ENCODE data around the gene DOK7.

The DOK7 gene

DNA sequence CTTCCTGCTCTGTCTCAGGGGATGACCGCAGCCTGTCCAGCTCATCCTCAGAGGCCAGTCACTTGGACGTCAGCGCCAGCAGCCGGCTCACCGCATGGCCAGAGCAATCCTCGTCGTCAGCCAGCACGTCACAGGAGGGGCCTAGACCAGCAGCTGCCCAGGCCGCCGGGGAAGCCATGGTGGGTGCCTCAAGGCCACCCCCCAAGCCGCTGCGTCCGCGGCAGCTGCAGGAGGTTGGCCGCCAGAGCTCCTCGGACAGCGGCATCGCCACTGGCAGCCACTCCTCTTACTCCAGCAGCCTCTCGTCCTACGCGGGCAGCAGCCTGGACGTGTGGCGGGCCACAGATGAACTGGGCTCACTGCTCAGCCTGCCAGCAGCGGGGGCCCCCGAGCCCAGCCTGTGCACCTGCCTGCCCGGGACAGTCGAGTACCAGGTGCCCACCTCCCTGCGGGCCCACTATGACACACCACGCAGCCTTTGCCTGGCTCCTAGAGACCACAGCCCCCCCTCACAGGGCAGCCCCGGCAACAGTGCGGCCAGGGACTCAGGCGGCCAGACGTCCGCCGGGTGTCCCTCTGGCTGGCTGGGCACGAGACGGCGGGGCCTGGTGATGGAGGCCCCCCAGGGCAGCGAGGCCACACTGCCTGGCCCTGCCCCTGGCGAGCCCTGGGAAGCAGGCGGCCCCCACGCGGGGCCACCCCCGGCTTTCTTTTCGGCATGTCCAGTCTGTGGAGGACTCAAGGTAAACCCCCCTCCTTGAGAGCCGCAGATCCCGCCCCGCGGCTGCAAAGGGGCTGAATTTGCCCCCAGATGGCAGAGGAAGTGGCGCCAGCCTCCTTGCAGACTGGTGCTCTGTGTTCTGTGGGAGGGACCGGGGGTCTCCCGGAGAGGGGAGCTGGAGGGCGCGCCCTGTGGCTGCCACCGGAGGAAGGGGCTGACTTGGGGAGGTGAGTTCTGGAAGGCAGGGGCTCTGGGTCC is 29.9 kb downstream of the DOK7 start:
- DNase-seq: no peak

DNA sequence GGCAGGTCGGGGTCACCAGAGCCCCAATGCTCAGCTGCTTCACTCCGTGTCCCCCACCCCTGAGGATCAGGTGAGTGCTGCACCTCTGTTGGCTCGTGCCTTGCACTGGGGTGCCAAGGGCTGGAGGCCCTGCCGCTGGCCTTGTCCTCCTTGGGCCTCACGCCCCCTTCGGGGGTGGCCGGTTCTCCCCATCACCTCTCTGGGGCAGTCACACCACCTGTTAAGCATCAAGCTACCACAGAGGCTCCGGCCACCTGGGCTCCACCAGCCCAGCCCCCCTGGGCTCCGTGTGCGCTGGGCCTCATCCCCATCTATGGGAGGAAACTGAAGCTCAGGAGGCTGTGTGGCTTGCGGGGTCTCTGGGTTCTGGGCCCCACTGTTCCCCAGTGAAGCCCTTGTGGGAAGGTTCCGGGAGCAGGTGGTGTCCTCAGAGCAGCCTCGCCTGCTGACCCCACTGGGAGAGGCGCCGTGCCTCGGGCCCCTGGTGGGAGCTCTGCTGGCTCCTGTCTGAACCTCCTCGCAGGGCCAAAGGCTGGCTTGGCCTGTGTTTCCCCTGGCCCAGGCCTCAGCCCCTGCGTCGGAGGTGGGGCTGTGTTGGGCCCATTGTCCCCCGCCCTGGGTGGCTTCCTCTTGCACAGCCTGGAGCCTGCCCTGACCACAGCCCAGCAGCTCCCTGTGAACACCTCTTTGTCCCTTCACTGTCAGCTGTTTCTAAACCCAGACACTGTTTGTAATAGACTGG is 30.8 kb downstream of the DOK7 start:
- no peak for DNase-seq

DNA sequence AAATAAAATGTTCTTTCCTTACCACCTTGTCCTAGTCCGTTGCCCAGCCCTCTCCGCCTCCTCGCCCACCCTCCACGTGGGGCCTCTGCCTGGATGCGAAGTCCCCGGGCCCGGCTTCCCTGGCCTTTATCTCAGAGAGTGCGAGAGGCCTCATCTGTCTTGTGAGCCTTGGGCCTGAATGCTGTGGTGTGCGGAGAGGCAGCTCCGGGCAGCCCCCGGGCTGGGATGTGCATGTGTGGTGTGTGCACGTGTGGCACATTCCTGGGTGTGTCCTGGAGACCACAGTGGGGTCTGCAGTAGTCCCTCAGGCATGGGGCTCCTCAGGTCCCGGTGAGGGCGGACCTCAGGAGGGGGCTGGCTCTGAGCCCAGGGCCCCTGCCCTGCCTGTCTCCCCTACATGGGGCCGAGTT is 31.4 kb downstream of the DOK7 start:
- no peak for DNase-seq

DNA sequence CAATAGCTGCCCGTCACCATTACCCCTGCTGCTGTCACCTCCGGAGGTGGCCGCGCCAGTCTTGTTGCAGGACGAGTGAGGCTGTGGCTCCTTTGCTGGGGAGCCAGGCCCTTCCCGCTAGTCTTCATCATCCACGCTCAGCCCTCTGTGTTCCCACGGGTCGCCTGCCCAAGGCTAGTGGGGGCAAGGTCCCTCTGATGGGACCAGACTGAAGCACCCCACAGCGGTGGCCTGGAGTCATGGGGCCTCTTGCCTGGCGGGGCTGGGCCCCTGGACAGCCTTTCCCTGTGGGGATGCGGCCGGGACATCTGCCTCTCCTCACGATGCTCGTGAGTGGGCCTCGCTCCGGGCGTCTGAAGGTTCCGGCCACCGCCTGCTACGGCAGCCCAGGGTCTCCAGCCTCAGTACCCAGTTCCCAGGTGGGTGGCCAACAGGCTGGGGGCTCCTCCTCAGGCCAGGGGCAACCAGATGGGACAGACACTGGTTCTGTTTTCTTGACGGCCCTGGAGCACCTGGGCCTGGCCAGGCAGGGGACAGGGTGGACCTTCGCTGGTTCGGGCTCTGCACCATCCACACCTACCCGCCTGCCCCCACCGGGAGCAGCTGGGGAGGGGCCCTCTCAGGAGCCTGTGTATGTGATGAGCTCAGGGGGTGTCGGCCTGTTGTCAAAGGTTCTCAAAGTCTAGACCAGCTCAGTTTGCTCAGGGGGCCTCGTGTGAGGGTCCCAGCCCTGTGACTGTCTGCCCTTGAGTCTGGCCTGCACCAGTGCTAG is 32.3 kb downstream of the DOK7 start:
- no peak for DNase-seq

DNA sequence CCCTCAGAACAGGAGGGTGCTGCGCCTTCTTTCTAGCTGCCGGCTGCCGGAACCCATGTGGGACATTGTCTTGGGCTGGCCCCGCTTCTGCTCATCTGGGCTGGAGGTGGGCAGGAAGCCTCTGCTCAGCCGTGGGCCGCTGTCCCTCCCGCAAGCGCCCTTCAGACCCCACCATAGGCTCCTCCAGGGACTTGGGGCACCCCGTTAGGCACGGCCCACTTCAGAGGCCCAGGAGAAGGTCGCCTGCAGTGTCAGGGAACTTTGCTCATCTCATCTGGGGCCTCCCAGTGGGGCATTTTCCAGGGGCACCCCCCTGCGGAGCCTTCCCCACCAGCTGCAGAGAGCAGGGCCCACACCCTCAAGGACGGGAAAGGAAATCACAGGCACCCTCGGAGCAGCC is 32.9 kb downstream of the DOK7 start:
- DNase-seq: no peak

DNA sequence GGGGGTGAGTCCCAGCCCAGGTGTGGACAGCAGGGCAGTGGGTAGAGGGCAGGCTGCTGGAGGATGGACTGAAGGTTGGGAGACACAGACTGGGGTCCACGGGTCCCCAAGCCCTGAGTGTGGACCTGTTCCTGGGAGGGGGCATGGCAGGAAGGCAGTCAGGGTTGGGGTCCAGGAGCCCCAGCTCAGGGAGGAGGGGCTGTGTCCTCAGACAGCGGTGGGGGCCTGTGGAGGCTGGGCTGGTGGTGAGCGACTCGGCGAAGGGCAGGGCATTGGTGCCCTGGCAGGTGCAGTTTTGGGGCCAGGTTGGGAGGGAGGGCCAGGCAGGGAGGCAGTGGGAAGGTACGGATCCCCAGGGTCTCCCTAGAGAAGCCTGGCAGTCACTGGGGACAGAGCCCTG is 34.0 kb downstream of the DOK7 start:
- no peak for DNase-seq

DNA sequence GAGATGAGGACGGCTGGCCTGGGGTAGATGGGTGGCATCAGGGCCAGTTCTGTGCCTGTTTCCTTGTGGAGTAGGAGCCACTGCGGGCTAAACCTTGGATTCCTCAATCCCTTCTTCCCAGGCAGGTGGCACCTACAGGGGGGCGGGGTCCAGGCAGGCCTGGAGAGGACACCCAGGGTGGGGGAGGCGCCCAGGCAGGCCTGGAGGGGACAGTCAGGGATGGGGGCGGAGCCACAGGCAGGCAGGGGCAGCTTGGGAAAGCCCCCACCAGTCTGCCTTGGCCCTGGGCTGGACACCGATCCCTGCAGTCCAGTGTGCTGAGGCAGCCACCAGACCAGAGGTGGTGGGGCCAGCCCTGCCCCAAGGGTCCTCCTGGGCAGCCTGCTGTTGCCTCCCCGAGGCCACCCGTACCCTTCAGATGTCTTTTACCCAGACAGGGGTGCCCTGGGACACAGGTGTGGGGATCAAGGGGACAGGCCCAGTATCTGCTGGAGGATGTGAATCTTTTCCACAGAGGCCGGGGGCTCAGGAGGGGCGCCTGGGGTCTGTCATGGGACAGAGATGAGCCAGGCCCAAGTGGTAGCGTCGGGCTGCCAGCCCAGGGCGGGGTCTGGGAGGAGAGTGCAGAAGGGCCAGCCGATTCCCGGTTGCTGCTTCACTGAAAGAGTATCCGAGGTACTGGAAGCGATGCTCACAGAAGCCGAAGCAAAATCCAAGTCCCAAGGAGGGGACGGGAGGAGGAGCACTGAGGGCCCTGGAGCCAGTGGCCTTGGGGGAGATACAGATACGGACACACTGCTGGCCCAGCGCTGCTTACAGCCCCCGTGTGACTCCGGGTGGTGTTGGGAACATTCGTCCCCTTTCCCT is 34.6 kb downstream of the DOK7 start:
- no peak for DNase-seq

DNA sequence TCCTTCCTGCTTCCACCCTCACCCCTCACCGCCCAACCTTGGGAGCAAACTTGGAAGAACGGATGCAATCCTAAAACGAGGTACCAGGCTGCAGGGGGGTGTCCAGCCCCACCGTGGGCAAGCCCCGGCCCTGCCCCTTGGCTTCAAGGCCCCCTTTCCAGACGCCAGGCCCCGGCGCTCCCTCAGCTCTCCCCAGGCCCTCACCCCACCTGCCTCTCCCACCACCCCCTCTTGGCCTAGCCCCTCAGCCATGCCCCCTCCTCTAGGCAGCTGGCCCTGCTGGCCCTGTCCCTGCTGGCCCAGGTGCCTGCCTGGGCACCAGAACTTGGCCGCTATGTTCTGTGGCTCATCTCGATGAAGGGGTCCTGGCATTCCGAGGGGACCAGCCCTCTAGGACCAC is 35.3 kb downstream of the DOK7 start:
- no peak for DNase-seq

DNA sequence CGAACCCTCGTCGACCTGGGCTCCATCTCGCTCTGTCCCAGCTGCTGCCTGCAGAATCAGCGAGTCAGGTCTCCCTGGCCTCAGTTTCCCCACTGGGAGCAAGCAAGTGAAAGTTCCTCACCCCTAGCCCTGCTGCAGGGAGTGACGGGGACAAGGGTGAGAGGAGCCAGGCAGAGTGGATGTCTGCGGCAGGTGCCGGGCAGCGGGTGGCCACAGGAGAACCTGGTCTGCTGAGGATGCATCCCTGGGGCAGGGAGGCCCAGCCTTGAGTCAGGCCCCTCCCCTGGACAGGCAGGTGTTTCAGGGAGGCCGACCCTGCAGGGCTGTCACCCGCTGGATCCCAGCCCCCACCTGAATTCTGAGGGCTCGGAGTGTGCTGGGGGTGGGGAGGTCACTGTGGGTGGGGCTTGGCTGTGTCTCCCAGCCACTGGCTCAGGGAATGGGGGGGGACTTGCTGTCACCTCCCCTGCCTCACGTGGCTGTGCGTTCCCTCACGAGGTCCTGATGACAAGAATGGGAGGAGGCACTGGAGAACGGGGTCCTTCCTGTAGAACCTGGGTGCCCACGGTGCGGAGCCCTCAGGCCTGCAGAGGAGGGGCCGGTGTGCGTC is 35.9 kb downstream of the DOK7 start:
- no peak for DNase-seq

DNA sequence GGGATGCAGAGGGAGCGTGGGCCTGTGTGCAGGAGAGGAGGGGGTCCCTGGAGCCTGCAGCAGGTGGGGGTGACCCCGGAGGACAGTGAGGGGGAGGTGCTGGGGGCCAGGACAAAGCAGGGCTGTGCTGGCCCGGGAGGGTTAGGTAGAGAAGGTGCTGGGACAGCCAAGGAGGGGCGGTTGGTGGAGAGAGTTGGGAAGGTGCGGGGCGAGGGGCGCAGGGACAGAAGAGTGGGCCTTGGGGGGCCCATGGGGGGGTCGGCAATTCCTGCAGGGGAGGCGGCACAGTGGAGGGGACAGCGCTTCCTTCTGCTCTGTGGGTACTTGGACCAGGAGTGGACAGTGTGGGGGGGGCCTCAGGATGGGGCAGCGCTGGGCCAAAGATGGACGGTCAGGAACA is 36.6 kb downstream of the DOK7 start:
- no peak for DNase-seq

DNA sequence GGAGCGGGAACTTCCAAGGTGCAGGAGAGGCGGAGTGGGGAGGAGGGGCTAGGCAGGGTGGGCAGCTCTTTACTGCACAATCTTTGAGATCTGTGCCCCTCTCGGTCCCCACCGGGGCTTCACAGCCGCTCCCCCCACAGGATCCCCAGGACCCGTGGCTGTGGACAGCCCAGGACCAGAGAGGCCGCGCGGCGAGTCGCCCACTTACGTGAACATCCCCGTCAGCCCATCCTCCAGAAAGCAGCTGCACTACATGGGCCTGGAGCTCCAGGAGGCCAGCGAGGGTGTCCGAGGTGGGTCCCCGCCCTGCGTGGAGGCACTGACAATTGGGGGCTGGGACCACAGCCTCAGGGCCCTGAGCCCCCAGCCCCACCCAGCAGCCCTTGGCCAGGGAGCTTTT is 37.0 kb downstream of the DOK7 start:
- no peak for DNase-seq

DNA sequence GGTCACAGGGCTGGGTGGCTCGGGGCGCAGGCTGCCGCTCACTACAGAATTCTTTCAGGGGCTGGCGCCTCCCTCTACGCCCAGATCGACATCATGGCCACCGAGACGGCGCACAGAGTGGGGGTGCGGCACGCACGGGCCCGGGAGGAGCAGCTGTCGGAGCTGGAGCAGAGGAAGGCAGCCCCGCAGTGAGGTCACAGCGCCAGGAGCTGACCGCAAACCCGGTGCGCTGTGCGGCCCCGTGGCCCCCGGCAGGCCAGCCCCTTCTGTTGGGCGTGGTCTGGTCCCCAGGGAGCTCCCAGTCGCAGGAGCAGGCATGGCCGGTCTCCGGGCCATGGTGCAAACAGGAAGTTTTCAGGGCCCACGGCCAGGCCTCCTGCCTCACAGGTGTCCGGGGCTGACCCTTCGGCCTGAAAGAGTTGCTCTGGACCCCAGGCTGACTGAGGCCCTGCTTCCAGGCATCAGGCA is 37.6 kb downstream of the DOK7 start:
- DNase-seq: no peak

DNA sequence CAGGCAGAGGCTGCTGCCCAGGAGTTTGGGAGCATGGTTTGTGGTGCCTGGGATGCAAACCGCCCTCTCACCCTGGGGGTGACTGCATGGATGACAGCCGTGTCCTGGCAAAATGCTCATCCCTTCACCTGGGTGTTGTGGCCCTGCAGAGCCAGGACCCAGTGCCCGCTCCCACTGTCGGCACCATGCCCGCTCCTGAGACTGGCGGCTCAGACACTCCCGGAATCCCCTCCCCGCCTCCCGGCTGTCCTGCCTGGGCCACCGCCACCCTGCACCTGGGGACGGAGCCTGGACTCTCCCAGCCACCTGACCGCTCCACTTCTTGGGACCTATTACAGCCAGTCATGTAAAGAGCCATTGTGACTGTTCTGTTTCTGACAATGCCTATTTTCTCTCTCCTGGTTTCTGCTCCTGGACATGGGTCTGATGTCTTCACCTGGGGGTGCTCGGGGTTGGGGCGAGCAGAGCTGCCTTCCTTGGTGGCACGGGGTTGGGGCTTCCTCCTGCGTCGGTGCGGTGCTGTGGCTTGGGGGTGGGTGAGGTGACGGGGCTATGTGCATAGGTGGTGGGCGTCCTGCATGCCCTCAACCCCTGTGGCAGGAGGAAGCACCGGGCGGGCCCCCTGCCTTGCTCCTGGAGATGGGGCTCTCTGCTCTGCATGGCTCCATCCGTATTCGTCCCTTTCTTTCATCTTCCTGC is 38.2 kb downstream of the DOK7 start:
- DNase-seq: no peak

DNA sequence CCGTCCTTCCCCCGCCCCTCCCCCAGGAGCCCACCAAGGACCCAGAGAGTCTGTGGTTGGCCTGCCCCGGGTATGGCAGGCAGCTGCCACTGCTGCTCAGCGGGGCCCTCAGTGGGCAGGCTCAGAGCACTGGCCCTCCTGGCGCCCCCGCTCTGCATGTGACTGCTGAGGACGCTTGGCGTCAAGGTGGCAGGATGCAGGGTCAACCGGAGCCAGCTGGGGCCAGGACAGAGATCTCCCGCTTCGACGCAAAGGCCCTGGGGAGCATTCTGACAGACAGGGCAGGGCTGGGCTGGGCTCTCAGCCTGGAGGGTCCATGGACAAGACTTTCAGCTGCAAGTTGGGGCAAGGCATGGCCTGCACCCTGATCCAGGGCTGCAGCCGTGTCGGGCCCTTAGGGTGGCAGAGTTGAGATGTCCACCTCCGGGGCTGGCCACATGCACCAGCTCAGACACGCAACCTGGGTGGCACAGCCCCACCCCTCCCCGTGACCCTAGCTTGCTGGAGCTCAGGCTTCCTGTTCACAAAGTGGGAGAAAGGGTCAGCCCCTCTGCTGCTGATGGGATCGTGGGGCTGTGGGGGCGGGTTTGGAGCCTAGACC is 38.8 kb downstream of the DOK7 start:
- DNase-seq: no peak

DNA sequence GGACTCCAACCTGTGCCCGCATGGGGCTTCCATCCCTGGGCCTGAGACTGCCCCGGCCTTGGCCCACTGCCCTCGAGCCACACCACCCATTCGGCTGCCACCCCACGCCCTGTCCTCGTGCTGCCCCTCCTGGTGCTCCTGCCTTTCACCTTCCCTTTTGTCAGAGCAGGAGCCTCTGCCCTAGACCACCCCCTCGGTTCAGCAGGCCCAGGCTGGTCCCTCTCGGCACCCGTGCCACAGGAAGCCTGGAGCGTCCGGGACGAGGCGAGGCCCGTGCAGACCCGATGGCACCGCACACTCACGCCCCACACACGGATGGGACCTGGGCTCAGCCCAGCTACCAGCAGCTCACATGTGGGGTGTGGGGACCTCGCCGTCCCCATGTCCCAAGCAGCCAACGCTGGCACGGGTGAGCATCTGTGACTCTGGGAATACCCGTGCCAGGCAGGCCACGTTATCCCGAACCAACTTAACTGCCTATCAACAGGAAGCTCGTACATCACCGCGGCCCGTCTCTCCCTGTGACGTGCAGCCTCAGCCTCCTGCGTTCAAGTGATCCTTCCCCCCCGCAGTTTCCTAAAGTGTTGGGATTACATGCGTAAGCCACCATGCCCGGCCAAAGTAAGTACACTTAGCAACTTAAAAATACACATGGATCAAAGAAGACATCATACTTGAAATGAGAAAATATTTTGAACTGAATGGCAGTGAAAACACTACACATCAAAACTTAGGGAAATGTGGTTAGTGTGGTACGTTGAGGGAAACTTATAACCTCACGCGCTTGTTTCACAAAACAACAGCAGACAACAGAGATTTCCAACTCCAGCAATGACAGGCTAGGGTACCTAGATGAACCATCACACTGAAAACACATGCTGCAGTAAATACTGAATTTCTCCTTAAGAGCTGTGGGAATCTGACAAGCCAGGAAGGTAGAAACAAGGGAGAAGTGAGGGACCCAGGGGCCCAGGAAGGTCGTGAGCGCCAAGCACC is 40.1 kb downstream of the DOK7 start:
- no peak for DNase-seq

DNA sequence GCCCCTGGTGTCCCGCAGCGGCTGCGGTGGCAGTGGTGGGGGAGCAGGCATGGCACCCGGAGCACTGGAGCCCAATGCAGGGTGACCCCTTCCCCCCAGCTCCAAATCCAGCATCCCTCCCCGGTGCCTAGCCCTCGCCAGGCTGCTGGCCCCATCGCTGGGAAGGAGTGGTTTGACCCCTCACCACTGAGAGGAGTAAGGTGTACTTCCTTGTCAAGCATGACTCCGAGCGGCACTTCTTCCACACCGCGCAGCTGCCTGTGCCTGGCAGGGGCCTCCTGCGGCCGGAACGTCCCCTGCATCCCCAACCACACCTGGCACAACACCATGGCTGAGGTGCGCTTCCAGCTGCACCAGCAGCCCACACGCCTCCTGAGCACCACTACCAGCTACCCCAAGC is 42.1 kb downstream of the DOK7 start:
- no peak for DNase-seq

DNA sequence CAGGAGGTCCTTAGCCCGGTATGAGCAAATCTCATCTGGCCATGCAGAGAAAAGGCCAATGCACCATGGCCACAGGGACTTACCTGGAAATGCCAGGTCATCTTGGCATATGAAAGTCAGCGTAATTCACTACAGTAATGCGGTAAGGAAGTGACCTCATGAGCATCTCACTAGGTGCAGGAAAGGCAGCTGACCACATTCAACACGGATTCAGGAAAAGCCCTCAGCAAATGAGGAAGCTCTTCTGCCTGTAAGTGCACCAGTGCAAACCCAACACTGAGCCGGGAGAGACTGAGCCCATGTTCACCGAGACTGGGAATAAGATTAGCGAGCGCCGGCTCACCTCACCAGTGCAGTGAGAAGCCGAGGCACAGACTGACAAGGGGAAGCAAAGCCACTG is 45.4 kb downstream of the DOK7 start:
- DNase-seq: no peak

DNA sequence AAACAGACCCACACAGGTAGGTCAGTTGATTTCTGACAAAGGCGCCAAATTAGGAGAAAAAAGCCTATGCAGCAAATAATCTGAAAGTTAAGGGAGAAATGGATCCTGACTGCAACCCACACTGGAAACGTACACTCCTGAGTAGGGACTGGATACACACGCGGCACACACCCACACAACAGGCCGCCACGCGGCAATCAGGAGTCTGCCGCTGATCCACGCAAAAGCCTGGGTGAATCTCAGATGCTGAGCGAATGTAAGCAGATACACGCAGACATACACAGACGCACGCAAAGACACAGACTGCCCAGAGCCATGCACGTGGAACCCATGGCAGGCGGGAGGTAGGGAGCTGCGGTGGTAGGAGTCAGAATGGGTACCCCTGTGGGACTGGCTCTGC is 47.4 kb downstream of the DOK7 start:
- no peak for DNase-seq

DNA sequence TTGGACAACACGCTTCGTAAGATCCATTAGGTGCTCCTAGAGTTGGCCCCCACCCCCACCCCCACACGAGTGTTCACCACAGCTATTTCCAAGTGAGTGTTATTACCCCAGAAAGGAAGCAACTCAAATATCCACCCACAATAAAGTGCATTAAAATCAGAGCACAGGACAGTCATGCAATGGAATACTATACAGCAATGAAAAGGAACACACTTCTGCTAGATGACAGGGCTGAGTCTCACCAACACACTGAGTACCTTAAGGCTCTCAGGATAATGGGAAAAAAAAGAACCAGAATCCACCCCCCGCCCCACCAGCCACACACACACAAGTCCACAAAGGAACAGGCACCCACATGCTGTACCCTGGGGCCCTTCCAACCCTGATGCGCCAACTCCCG is 48.1 kb downstream of the DOK7 start:
- DNase-seq: no peak
